ENCODE data around the gene PRKAR1B. TPM values are rescaled to one million over a fixed set of nuclear protein-coding genes. Genes with fewer than 3 reads are reported as not detected.

The PRKAR1B gene
- total RNA-seq, 1 experiment from 2014 or later, result 14.1 TPM

- Histone ChIP-seq H3K4me1 (ENCODE audit: control insufficient read depth in 1 of 2, insufficient read depth in 2 of 2, low read length in 2 of 2) (no peaks in the 10 kb centered on the region), H2AFZ (ENCODE audit: low read depth, low read length, poor library complexity, severe bottlenecking) (no peak overlapping the region), H3K4me2 (ENCODE audit: low read length) (no peak overlapping the region), H3K27ac (ENCODE audit: low read depth, low read length) (no peak overlapping the region), H3K4me3 (replicated peaks in 1 of 2; ENCODE audit: low read depth in 1 of 2, low read length in 2 of 2) (no peak overlapping the region), H3K79me2 (ENCODE audit: insufficient read depth, low read length) (no peaks in the 10 kb centered on the region), H3K36me3 (ENCODE audit: control insufficient read depth in 1 of 2, insufficient read depth in 2 of 2, low read length in 2 of 2) (peaks cover 0 to 3% of the 10 kb centered on the region in 2 experiments; a peak in 1 of 4 replicates), H3K9me3 (ENCODE audit: control insufficient read depth in 1 of 2, insufficient read depth in 1 of 2, low read depth in 1 of 2, low read length in 2 of 2) (peaks cover 0 to 5% of the 10 kb centered on the region in 2 experiments; a peak in 2 of 4 replicates), H3K27me3 (ENCODE audit: insufficient read depth, low read length) (no peaks in the 10 kb centered on the region), H3K9me2 (ENCODE audit: insufficient read depth) (no peaks in the 10 kb centered on the region), H4K20me1 (ENCODE audit: insufficient read depth) (no peaks in the 10 kb centered on the region), H3K9ac (ENCODE audit: low read length) (no peak overlapping the region)
- RAD21 ChIA-PET (ENCODE audit: low non-redundant PET in 1 of 2, low total read pairs in 2 of 2, uncharacterized antibody in 2 of 2, unreplicated experiment in 2 of 2), result no interaction called here
- CTCF ChIA-PET, result no interaction called here
- POLR2A ChIA-PET, result no interaction called here
- intact Hi-C loops (cut with micrococcal nuclease), result no loop called here
- no peak for TF ChIP-seq CTCF (IDR thresholded peaks at IDR 0.05 in 2 of 3, conservative IDR thresholded peaks at IDR 0.05 in 1 of 3; ENCODE audit: borderline replicate concordance in 1 of 3, insufficient read depth in 1 of 3, low read depth in 2 of 3, low read length in 2 of 3)
- no peak for TF ChIP-seq ELF1 (IDR thresholded peaks at IDR 0.05; ENCODE audit: borderline replicate concordance, low read depth)
- TF ChIP-seq SRF (IDR thresholded peaks at IDR 0.05; ENCODE audit: low read depth), result no peak
- TF ChIP-seq ATF3 (IDR thresholded peaks at IDR 0.05), result no peak
- TF ChIP-seq RAD21 (IDR thresholded peaks at IDR 0.05; ENCODE audit: low read depth), result no peak
- TF ChIP-seq POLR2A (IDR thresholded peaks at IDR 0.05; ENCODE audit: borderline replicate concordance, extremely low read depth, insufficient read depth, insufficient read length), result no peak
- no peak for TF ChIP-seq FOSL1 (IDR thresholded peaks at IDR 0.05; ENCODE audit: low read depth)
- TF ChIP-seq CBX3 (IDR thresholded peaks at IDR 0.05; ENCODE audit: low read depth), result no peak
- TF ChIP-seq YY1 (IDR thresholded peaks at IDR 0.05; ENCODE audit: extremely low read depth, insufficient replicate concordance, low read depth, low read length), result no peak
- TF ChIP-seq, protein P1, sequence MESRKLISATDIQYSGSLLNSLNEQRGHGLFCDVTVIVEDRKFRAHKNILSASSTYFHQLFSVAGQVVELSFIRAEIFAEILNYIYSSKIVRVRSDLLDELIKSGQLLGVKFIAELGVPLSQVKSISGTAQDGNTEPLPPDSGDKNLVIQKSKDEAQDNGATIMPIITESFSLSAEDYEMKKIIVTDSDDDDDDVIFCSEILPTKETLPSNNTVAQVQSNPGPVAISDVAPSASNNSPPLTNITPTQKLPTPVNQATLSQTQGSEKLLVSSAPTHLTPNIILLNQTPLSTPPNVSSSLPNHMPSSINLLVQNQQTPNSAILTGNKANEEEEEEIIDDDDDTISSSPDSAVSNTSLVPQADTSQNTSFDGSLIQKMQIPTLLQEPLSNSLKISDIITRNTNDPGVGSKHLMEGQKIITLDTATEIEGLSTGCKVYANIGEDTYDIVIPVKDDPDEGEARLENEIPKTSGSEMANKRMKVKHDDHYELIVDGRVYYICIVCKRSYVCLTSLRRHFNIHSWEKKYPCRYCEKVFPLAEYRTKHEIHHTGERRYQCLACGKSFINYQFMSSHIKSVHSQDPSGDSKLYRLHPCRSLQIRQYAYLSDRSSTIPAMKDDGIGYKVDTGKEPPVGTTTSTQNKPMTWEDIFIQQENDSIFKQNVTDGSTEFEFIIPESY (IDR thresholded peaks at IDR 0.05; ENCODE audit: extremely low read depth, insufficient replicate concordance, low read length), result no peak
- no peak for TF ChIP-seq POLR2AphosphoS5 (IDR thresholded peaks at IDR 0.05; ENCODE audit: low read depth, low read length)
- no peak for TF ChIP-seq JUND (IDR thresholded peaks at IDR 0.05)
- TF ChIP-seq SIN3A (IDR thresholded peaks at IDR 0.05; ENCODE audit: low read depth), result no peak
- TF ChIP-seq, protein P2, sequence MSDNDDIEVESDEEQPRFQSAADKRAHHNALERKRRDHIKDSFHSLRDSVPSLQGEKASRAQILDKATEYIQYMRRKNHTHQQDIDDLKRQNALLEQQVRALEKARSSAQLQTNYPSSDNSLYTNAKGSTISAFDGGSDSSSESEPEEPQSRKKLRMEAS (IDR thresholded peaks at IDR 0.05), result no peak
- no peak for TF ChIP-seq CEBPB (IDR thresholded peaks at IDR 0.05; ENCODE audit: low read depth)
- no peak for TF ChIP-seq SP1 (IDR thresholded peaks at IDR 0.05; ENCODE audit: low read depth)
- ATAC-seq, result no peak
- DNase-seq (ENCODE audit: low read depth, low spot score), result no peak
- no TSS peak for BruUV-seq (replicated peaks)
Measured at GRCh38 chr7:707296-708000, 19.6 kb downstream of the PRKAR1B start.

Measured in HCT116 (cell line).